SHP77 (cell line): Measurements from ENCODE around the gene KCNE4.
"Not testable (repeated sequence)": the region's sequence is repeated elsewhere in the genome, so short reads cannot be mapped to it uniquely, and the experiment has no call there.

Experiments used
- DNase-seq, 2 experiments: peaks; one replicate each; lab custom pipeline; 2025; lab: John Stamatoyannopoulos, UW

Gene KCNE4

DNA sequence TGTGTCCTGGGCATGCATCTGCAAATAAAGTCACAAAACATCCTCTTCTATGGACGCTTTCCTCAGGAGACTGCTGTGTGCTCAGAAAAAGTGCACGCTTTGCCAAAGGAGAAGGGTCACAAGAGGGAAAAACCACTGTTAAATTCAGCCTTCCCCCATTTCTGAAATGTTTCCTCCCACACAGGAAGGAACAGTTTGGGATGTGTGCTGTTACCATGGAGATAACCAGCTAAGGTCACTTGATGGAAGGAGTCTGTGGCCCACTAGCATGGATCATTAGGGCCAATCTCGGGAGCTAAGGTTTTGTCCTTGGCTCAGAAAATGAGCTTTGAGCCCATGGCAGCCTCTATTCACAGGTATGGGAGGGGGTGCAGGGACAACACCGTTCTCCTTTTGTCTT, 5.6 kb downstream of the KCNE4 start:
- peak; percentile 26 to 27 for DNase-seq

DNA sequence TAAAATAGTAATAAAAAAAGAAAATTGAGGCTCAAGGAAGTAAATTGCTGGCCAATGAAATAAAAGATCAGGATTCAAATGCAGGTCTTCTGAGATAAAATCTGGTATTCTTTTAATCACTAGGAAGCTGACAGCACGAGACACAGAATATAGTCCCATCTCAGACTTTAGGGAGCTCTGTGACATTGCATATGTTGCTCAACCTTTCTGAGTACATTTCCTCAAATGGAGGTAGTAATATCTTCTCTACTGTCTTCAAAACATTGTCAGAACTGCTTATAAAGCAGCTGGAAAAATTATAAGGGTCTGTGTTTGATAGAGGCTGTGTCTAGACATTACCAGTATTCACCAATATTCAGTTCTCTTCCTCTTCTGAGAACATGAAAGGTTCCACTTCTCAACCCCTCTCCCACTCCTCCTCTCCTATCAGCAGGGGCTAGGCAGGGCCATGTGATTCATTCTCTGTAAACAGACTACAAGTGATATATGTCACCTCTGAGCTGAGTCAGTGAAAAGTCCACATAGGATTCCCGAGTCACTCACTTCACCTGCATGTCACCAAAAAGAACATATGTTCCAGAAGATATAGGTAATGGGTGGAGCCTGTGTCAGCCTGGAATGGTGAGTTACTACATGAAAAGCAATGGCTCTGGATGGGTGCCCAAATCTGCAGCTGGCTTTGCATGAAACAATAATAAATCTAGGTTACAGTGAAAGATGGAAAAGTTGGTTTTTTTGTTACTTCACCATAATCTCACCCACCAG, 7.1 kb downstream of the KCNE4 start:
- peak; percentile 87 for DNase-seq

DNA sequence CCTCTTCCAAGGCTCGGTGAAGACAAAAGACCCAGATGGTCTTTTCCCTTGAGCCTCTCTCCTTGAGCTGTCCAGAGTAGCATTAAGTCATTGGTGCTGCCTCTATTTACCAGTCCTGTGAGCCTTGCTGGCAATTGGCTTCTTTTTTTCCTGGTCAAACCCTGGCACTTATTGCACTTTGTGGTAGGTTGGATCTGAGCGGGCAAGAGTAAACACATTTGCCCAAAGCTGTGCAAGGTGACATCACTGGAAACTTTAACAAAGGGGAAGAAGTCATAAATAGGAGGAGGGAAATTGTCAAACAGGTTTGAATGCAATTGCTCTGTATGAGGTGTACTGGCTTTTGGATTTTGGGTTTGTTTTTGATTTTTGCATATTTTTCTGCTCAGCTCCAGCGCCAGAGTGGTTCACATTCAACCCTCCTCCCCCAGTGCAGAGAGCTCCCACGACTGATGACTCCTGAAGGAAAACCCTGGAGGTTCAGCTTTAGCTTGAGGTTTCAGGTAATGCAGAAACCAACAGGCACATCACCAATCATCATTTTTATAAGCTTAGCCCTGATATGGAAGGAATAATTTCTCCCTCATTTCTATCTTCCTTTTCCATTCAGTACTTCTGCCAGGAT, 8.3 kb downstream of the KCNE4 start:
- DNase-seq = no peak

DNA sequence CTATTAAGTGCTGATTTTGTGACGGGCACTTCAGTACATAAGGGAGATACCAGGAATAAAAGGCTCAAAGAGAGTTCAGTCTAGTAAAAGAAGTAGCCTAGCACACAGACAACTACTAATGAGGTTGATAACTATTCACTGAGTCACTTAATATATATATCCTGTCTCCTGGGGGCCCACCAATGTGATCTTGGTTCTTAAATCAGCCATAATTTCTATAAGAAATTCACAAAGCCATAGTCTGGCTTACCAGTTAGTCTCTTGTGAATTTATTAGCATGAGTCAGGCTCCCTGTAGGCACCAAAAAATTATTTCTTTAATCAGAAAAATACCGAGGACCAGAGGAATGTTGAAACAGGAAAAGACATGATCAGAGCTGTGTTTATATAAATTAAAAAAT, 10.4 kb downstream of the KCNE4 start:
- no peak for DNase-seq

DNA sequence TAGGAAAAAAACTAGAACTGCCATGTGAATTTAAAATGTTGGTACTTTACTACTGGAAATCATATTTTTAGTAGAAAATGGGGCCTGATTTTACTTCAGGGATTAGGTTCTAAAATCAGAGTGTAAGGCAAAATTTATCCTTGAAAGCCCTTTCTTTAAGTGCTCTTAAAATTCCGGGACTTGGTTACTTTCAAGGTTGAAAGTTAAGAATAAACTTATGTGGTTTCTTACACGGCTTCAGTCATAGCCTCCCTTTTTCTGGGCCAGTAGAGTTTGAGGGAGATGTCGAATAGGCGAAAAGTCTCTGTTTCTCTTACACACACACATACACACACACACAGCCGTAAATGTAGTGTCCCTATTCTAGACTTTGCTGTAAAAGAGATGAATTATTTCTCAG, 13.1 kb downstream of the KCNE4 start:
- no peak for DNase-seq

DNA sequence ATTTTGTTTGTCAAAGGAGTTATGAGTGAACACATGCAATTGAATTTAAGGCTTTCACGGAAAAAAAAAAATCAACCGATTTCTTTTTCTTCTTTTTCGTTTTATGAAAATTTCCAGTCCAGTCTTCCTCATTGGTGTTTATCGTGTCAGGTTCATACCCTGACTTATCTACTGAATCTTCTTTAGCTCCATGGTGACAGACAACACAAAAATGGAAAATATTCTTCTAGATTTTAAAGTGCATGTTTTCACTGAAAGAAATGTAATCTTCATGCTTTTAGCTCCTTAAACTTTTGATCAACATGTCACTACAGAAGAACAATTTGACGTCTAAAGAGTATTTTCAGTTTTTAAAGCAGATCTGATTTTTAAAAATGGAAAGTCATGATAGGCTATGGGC, 14.7 kb downstream of the KCNE4 start:
- no peak for DNase-seq

DNA sequence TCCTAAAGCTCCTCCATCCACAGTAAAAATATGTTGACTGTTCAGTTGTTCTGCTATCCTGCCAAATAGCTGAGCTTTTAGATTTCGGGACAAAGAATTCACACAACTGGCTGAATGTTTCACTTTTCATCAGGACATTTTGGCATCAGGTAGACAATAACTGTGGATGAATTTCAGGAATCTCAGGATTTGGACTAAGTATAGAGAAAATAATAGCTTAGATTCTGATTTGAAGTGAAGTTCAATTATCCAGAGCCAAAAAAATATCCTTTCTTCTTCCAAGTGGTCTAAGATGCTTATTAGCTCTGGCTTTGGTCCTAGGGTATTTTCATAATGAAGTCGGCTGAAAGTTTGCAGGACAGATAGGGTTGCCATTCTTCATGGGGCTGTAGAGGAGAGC, 16.1 kb downstream of the KCNE4 start:
- DNase-seq = no peak

DNA sequence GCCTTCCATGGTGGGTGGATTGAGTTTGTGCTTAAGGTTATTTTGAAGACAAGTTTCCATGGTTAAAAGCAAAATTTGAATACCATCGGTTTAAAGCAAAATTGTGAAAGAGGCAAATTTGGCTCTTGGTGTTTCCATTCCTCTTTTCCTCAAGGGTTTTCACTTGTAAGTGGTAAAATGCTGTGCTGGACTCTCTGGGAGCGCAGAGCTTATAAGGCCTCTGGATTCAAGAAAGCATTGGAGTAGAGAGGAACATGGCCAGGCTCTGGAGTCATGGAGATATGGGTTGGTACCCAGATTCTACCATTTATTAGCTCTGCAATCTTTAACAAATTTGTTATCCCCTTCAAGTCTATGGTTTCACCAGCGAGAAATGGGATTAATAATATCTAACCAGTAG, 17.5 kb downstream of the KCNE4 start:
- DNase-seq = no peak

DNA sequence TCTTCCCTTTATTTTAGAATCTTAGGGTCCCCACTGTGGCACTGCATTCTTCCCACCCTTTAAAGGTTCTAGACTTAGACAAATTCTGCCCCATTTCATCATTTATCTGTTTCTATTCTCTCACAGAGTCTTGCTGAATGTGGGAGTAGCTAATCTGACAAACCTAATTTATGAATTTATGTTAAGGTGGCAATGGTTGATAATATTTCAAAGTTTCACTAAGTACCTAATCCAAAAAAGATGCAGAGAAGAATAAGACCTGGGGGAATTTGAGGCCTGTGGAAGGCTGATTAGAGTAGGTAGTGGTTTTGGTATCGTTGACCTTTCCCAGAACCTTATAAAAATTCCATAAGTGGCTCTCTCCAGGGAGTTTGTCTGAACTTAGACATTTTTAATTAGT, 18.0 kb downstream of the KCNE4 start:
- no peak for DNase-seq

DNA sequence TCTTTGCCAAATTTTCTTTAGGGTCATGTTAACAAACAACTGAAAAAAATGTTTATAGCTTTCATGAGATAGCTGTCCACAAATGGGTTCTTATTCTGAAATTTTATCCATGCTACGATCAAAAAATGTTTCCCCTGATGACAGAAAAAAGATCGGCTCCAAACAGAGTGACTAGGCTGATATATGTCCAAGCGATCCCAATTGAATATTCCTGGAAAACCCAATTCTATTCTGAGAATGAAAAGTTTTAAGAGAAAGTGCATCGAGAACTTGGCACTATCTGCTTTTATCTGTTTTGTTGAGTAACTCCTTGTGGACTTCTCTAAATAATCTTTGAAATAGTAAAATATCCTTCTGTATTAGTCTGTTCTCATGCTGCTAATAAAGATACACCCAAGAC, 19.1 kb downstream of the KCNE4 start:
- no peak for DNase-seq

DNA sequence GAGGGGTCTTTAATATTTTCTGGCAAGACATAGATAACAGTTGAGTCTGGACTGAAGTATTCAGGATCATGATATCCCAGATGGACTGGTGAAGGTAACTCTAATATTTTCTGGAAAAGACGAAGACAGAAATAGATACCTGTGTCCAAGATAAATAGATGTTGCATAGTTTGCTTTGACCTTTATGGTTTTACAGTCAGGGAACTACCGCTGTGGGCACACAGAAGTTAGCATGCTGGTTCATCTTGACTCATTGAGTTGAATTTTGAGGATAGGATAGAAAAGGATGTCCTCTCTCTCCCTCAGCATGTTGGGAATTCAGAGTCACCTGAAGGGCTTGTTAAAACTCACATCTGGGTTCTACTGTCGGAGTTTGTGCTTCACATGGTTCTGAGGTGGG, 20.8 kb downstream of the KCNE4 start:
- DNase-seq = no peak

DNA sequence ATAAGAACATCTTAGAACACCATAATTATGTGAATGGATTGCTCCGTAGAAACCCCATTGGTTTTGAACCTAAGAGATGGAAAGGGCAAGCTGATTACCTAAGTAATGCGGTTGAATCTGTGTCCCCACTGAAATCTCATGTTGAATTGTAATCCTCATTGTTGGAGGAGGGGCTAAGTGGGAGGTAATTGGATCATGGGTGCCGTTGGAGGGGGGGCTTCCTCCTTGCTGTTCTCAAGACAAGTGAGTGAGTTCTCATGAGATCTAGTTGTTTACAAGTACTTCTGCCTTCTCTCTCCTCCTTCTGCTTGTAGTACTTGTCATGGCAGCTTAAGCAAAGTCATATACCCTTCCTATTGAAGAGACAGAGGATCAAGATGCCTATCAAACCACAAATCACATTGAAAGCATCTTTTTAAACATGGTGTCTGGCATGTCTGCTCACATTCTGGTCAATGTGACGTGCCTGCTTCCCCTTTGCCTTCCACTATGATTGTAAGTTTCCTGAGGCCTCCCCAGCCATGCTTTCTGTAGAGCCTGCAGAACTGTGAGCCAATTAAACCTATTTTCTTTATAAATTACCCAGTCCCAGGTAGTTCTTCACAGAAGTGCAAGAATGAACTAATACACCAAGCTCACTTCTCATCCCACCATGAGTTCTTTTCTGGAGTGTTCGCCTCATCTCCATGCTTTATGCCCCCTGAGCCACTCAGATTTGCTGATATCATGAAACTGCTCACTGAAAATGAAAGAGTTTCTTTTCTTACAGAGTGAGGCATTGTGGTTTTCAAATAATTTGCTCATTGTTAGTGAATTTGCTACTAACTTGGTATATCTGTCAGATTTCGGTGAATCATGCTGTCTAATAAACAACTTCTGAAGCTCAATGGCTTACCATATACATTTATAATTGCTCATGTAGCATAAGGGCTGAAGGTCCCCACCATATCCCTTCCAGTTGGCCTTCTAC, 23.6 kb downstream of the KCNE4 start:
- no peak for DNase-seq

DNA sequence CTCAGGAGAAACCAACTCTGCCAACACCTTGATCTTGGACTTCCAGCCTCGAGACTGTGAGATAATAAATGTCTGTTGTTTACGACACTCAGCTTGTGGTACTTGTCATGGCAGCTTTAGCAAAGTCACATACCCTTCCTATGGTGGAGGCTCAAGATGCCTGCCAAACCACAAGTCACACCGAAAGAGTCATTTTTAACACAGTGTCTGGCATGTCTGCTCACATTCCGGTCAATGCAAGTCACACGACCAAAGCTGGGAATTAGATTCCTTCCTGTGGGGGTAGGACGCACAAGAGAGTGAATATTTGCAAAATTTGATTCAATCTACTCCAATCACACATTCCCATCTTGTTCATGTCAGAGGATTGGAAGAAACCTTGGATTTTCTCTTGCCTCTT, 24.6 kb downstream of the KCNE4 start:
- DNase-seq = no peak

DNA sequence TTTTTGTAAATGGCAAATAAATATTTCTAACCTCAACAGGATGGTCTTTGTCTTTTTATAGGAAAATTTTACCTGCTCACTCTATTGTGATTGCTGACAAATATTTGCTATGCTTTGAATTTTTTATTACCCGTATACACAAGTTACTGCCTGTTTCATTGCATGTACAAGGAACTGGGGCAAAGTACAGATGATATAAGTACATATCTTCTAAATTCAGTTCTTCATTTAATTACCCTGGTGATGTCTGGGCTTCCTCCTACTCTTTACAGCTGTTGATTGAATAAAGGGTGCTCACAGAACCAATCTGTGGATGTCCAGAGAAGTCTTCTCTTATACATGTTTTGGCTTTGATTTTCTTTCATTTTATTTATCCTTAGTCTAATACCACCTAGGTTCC, 26.5 kb downstream of the KCNE4 start:
- DNase-seq = no peak

DNA sequence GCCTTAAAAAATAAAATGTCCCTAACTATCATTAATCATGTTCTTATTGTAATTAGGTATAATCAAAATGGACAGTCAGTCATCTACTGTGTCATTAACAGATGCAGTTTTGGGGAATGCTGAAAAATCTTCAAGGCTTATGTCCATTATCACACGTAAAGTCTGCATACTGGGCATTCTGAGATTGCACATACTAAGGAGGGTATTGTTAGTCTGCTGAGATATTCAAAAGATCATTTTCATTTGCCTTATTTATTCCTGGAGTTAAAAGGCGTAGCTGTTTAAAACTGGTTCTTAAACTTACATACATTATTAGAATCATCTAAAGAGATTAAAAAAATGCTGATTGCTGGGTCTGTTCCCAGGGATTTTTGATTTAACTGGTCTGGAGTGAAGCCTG, 27.4 kb downstream of the KCNE4 start:
- DNase-seq = no peak

DNA sequence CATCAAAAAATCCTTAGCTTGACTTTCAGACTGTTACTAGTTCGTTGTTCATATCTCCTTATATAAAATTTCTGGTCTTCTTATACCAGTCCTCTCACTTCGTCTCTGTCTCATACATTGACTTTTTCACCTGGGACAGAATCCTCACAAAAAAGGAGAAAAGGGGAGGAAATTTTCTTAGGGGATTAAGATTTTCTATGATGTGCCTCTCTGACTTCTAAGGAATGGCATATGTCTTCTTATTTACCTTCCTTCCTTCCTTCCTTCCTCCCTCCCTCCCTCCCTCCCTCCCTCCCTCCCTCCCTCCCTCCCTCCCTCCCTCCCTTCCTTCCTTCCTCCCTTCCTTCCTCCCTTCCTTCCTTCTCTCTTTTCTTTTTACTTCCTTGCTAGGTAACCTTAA, 27.9 kb downstream of the KCNE4 start:
- DNase-seq = no peak

DNA sequence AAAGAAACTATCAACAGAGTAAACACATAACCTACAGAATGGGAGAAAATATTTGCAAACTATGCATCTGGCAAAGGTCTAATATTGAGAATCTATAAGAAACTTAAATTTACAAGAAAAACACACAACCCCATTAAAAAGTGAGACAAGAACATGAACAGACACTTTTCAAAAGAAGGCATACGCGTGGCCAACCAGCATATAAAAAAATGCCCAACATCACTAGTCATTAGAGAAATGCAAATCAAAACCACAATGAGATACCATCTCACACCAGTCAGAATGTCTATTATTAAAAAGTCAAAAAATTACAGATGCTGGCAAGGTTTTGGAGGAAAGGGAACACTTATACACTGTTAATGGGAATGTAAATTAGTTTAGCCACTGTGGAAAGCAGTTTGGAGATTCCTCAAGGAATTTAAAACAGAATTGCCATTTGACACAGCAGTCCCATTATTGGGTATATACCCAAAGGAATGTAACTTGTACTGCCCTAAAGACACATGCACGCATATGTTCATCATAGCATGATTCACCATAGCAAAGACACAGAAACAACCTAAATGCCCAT, 28.9 kb downstream of the KCNE4 start:
- DNase-seq = not testable (repeated sequence)

DNA sequence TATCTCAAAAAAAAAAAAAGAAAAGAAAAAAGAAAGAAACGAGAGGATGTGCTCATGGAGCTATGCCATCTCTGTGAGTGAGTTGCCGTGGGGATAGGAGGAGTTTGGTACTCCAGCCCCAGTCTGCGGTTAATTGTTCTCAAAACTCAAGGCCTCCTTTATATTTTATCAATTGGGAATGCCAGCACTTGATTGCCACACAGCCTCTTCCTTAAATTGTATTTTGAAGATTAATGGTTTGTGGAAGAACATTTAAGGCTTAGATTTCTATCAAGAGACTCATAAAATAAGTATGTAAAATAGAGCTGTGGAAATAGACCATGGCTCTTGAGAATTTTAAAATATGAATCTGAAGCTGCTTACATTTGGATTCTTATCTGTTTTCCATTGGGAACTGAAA, 29.8 kb downstream of the KCNE4 start:
- DNase-seq = no peak

DNA sequence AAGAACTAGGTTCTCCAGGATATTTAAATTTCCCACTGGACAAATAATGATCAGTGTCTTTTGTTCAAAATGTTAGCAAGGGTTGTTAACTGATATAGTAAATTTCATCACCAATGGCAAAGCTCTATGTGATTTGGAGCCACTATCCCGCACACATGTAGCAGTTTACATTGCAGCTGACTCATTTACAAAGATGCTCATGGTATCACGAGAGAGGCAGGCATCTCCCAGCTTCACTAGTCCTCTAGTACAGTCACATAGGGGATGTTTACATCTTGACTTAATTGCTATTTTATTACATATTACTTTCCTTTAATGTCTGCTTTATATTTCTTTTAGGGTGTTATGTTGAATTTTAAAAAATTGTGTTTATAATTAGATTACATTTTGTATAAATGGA, 30.7 kb downstream of the KCNE4 start:
- DNase-seq = no peak

DNA sequence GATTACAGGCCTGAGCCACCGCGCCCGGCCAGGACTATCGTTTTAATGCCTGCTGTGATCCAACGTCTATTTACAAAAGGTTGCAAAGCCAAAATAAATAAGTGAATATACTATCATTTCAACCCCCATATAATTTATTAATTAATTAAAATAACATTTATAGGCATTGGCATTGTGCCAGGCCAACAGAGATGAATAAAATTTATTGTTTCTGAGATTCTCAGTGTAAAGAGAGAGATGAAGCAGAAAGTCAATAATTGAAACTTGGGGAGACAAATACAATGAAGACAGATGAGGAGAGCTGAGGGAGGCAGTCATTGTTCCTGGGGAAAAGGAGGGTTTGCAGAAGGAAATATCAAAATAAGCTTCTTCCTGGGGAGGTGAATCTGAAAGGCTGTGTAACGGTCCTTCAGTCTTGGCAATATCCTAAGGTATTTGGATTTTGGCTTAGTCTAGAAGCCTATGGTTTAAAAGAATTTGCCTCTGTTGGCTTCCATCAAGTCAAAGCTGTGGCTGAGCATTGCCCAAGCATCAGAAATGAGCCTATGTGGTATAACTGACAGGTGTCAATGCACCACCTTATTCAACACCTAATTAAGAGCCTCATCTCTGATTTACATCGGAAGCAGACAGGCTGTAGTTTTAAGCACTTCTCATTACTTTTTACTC, 31.5 kb downstream of the KCNE4 start:
- no peak for DNase-seq

DNA sequence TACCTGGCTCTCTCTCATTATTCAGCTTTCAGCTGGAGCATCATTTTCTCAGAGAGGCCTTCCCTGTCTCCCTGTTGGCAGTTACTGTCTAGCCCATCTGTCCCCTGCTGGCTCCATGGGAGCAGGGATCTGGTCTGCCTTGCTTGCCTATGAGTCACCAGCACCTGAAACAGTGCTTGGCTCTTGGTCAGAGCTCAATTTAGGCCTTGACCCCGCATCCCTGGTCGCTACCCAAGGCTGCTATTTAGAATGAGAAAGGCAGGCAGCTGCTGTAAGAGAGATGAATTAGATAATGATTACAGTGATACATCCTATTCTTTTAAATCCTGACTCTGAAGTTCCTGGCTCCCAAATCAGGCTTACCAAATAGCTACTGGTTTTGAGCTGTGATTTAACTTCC, 32.9 kb downstream of the KCNE4 start:
- DNase-seq = peak; percentile 22 to 48
